PFSK-1 (cell line): Measurements from ENCODE around the gene CDC42EP4.
A peak's percentile ranks its signal among the peaks of the same experiment; 100 is the strongest.

ENCODE experiments used
- POLR2AphosphoS5 ChIP-seq: IDR thresholded peaks from 2 replicates; pipeline ENCODE4 v1.6.1; 2012; ENCODE audit warnings: low read depth, mild to moderate bottlenecking, control low read depth, low read length, moderate library complexity
- REST ChIP-seq, 2 experiments: IDR thresholded peaks; 2 replicates each; pipeline versions ENCODE4 v1.6.1 to v1.8.0; 2011 to 2012; ENCODE audit warnings: low read depth in 2 of 2, low read length in 2 of 2, control low read depth in 1 of 2, inconsistent platforms in 1 of 2, mild to moderate bottlenecking in 1 of 2, moderate library complexity in 1 of 2; ENCODE audit not compliant: insufficient read depth in 1 of 2
- SIN3A ChIP-seq: IDR thresholded peaks from 2 replicates; pipeline ENCODE4 v1.6.1; 2012; ENCODE audit warnings: mild to moderate bottlenecking, low read length, moderate library complexity, borderline replicate concordance; ENCODE audit not compliant: insufficient read depth
- TAF1 ChIP-seq: IDR thresholded peaks from 2 replicates; pipeline ENCODE4 v1.6.1; 2012; ENCODE audit warnings: low read length, control low read depth, borderline replicate concordance; ENCODE audit not compliant: insufficient read depth

GRCh38 chr17:73304971-73305812 is 6.6 kb downstream of the CDC42EP4 start:
- TF ChIP-seq REST (IDR thresholded peaks at IDR 0.05; ENCODE audit: insufficient read depth in 1 of 2, low read depth in 2 of 2, low read length in 2 of 2) (peak in 1 of 2 experiments; percentile 75; a peak in 2 of 4 replicates), TAF1 (no peak; the same call in 1 of the 2 replicates), SIN3A (no peak), POLR2AphosphoS5 (no peak; the same call in 1 of the 2 replicates)
